ENCODE measurements around the gene CTH.
A peak's percentile ranks its signal among the peaks of the same experiment; 100 is the strongest.
"Not testable (repeated sequence)": the region's sequence is repeated elsewhere in the genome, so short reads cannot be mapped to it uniquely, and the experiment has no call there.

Gene CTH

GRCh38 chr1:70410604-70411359 lies at the start of gene CTH:
CTH (plus strand) TSS chr1:70411268; CDS start chr1:70411416, 148 bp downstream.
- DNase-seq, result peak; percentile 96

GRCh38 chr1:70361727-70362398 lies 49.2 kb upstream of the CTH start:
- no peak for DNase-seq

GRCh38 chr1:70364439-70364838 lies 46.6 kb upstream of the CTH start:
- DNase-seq, result no peak

GRCh38 chr1:70366425-70366952 lies 44.6 kb upstream of the CTH start:
- DNase-seq, result not testable (repeated sequence)

- not testable (repeated sequence) for DNase-seq
Observed at GRCh38 chr1:70366997-70367396, 44.1 kb upstream of the CTH start.

GRCh38 chr1:70367397-70367796 lies 43.7 kb upstream of the CTH start:
- not testable (repeated sequence) for DNase-seq

GRCh38 chr1:70371586-70371985 lies 39.5 kb upstream of the CTH start:
- not testable (repeated sequence) for DNase-seq

GRCh38 chr1:70372426-70372825 lies 38.6 kb upstream of the CTH start:
- no peak for DNase-seq

GRCh38 chr1:70373580-70373979 lies 37.5 kb upstream of the CTH start:
- not testable (repeated sequence) for DNase-seq

GRCh38 chr1:70376196-70376595 lies 34.9 kb upstream of the CTH start:
- DNase-seq, result no peak

GRCh38 chr1:70382682-70383081 lies 28.4 kb upstream of the CTH start:
- no peak for DNase-seq

- no peak for DNase-seq
Observed at GRCh38 chr1:70383483-70383882, 27.6 kb upstream of the CTH start.

GRCh38 chr1:70384542-70384941 lies 26.5 kb upstream of the CTH start:
- DNase-seq, result no peak

- DNase-seq, result no peak
Observed at GRCh38 chr1:70385477-70385876, 25.6 kb upstream of the CTH start.

GRCh38 chr1:70386121-70386520 lies 24.9 kb upstream of the CTH start:
- DNase-seq, result no peak

- DNase-seq, result no peak
Observed at GRCh38 chr1:70387507-70387906, 23.6 kb upstream of the CTH start.

GRCh38 chr1:70392626-70393025 lies 18.4 kb upstream of the CTH start:
- no peak for DNase-seq

- no peak for DNase-seq
Observed at GRCh38 chr1:70396607-70397006, 14.5 kb upstream of the CTH start.

GRCh38 chr1:70397013-70397412 lies 14.1 kb upstream of the CTH start:
- DNase-seq, result no peak

GRCh38 chr1:70400335-70400734 lies 10.7 kb upstream of the CTH start:
- DNase-seq, result no peak

- DNase-seq, result no peak
Observed at GRCh38 chr1:70401974-70402373, 9.1 kb upstream of the CTH start.

GRCh38 chr1:70403759-70404158 lies 7.3 kb upstream of the CTH start:
- DNase-seq, result no peak

- no peak for DNase-seq
Observed at GRCh38 chr1:70405780-70406416, 5.2 kb upstream of the CTH start.

GRCh38 chr1:70409136-70409535 lies 1.9 kb upstream of the CTH start:
- DNase-seq, result no peak
